ENCODE results near the gene IL5.

DNA sequence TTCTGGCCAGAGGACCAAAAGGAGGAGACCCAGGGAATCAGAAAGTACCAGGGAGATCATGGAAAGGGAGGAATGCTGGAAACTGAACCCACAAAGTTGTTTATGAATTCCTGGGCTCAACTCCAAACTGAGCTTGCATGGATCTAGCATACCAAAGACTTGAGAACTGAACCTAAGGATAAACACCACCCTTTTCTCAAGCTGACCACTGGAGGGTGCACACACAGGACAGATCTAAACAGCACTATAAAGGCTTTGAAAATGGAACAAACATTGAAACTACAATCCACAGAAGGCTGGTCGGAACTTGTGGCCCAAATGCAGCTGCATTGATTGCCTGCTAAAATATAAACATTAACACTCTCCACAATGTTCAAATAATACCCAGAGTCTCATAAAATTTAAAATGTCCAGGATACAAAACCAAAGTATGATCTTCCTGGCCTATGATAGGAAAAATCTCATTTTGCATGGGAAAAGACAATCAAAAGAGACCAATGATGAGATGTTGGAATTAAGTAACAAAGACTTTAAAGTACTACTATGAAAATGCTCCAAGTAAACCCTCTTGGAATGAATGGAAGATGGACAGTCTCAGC lies 37.1 kb downstream of the IL5 start:
- no peak for TF ChIP-seq YY1 (IDR thresholded peaks at IDR 0.05; ENCODE audit: insufficient read depth, insufficient read length)
- no peak for TF ChIP-seq ZNF274 (IDR thresholded peaks at IDR 0.05; ENCODE audit: low read depth, low read length)

All from NT2/D1 (cell line).